ENCODE measurements around the gene MNT. TPM values are rescaled to one million over a fixed set of nuclear protein-coding genes. Genes with fewer than 3 reads are reported as not detected.

MNT gene
- total and polyA plus RNA-seq, 9 of the 15 experiments (the other 6 are each of a cell fraction or from before 2014, with no cell fraction given), result 0.18 to 23.8 (median 5.3) TPM

DNA sequence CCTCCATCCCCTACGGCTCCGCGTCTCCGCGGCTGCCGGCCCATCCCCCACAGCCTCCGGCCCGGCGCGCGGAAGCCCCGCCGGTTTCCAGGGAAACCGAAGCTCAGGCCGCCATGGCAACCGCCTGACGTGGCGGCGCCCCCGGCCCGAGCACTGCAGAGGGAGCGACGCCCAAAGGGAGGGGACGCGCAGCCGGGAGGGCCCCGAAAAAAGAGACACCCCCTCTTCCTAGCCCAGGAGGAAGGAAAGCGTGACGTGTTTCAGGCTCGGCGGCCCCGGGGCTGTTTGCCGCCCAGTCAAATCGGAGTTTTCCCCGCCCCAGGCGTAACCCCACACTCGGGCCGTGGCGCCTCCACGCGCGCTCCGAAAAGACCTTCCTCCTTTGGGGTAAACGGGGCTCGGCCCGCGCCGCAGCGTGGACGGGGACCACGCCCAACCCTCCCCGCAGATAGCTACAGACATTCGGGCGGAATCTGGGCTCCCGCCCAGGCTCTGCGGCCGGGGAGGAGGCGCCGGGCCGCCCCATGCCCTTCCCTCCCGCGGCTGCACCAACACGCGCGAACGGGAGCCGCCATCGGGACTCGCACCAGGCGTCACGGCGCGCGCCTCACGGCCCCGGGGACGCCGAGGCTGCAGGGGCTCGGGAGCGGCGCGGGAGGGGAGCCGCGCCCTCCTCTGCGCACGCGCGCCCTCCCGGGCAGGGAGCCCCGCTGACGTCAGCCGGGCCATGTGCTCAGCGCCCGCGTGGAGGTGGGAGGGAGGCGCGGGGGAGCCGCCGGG lies 7.5 kb downstream of the MNT start (continued):
- TF ChIP-seq KDM5B (IDR thresholded peaks at IDR 0.05; ENCODE audit: insufficient replicate concordance, low read depth, low read length) (no peak), MYNN (IDR thresholded peaks at IDR 0.05) (peak; percentile 95), MYNN (CRISPR knock-in tag; IDR thresholded peaks at IDR 0.05) (no peak), KLF16 (IDR thresholded peaks at IDR 0.05) (0 out of 2 replicates have a peak, but pooled peaks have one; percentile 5), EP300 (IDR thresholded peaks at IDR 0.05; ENCODE audit: low read length) (no peak), LEF1 (IDR thresholded peaks at IDR 0.05) (no peak; the same call in 1 of the 2 replicates), HOXB6 (CRISPR knock-in tag; IDR thresholded peaks at IDR 0.05; ENCODE audit: borderline replicate concordance) (no peak), SAFB (IDR thresholded peaks at IDR 0.05; ENCODE audit: borderline replicate concordance, low read depth, low read length) (peak; percentile 97), HMG20A (CRISPR knock-in tag; conservative IDR thresholded peaks at IDR 0.05) (no peak), HDAC6 (IDR thresholded peaks at IDR 0.05; ENCODE audit: low read depth, low read length) (no peak), NFIC (IDR thresholded peaks at IDR 0.05) (0 out of 2 replicates have a peak, but pooled peaks have one; percentile 5), SMAD2 (IDR thresholded peaks at IDR 0.05; ENCODE audit: low read depth, low read length) (no peak), HNRNPL (IDR thresholded peaks at IDR 0.05; ENCODE audit: low read depth, low read length) (peak; percentile 44; the same call in 1 of the 2 replicates)
- TF ChIP-seq, protein P1, sequence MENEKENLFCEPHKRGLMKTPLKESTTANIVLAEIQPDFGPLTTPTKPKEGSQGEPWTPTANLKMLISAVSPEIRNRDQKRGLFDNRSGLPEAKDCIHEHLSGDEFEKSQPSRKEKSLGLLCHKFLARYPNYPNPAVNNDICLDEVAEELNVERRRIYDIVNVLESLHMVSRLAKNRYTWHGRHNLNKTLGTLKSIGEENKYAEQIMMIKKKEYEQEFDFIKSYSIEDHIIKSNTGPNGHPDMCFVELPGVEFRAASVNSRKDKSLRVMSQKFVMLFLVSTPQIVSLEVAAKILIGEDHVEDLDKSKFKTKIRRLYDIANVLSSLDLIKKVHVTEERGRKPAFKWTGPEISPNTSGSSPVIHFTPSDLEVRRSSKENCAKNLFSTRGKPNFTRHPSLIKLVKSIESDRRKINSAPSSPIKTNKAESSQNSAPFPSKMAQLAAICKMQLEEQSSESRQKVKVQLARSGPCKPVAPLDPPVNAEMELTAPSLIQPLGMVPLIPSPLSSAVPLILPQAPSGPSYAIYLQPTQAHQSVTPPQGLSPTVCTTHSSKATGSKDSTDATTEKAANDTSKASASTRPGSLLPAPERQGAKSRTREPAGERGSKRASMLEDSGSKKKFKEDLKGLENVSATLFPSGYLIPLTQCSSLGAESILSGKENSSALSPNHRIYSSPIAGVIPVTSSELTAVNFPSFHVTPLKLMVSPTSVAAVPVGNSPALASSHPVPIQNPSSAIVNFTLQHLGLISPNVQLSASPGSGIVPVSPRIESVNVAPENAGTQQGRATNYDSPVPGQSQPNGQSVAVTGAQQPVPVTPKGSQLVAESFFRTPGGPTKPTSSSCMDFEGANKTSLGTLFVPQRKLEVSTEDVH (IDR thresholded peaks at IDR 0.05; ENCODE audit: low read depth, partially characterized antibody), result no peak
- TF ChIP-seq, protein P2, sequence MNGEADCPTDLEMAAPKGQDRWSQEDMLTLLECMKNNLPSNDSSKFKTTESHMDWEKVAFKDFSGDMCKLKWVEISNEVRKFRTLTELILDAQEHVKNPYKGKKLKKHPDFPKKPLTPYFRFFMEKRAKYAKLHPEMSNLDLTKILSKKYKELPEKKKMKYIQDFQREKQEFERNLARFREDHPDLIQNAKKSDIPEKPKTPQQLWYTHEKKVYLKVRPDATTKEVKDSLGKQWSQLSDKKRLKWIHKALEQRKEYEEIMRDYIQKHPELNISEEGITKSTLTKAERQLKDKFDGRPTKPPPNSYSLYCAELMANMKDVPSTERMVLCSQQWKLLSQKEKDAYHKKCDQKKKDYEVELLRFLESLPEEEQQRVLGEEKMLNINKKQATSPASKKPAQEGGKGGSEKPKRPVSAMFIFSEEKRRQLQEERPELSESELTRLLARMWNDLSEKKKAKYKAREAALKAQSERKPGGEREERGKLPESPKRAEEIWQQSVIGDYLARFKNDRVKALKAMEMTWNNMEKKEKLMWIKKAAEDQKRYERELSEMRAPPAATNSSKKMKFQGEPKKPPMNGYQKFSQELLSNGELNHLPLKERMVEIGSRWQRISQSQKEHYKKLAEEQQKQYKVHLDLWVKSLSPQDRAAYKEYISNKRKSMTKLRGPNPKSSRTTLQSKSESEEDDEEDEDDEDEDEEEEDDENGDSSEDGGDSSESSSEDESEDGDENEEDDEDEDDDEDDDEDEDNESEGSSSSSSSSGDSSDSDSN (IDR thresholded peaks at IDR 0.05; ENCODE audit: borderline replicate concordance in 1 of 2, low read depth in 2 of 2, low read length in 2 of 2), result no peak
- TF ChIP-seq, protein P3, sequence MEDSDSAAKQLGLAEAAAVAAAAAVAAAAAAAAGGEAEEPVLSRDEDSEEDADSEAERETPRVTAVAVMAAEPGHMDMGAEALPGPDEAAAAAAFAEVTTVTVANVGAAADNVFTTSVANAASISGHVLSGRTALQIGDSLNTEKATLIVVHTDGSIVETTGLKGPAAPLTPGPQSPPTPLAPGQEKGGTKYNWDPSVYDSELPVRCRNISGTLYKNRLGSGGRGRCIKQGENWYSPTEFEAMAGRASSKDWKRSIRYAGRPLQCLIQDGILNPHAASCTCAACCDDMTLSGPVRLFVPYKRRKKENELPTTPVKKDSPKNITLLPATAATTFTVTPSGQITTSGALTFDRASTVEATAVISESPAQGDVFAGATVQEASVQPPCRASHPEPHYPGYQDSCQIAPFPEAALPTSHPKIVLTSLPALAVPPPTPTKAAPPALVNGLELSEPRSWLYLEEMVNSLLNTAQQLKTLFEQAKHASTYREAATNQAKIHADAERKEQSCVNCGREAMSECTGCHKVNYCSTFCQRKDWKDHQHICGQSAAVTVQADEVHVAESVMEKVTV (CRISPR knock-in tag; IDR thresholded peaks at IDR 0.05), result no peak
- TF ChIP-seq, protein P4, sequence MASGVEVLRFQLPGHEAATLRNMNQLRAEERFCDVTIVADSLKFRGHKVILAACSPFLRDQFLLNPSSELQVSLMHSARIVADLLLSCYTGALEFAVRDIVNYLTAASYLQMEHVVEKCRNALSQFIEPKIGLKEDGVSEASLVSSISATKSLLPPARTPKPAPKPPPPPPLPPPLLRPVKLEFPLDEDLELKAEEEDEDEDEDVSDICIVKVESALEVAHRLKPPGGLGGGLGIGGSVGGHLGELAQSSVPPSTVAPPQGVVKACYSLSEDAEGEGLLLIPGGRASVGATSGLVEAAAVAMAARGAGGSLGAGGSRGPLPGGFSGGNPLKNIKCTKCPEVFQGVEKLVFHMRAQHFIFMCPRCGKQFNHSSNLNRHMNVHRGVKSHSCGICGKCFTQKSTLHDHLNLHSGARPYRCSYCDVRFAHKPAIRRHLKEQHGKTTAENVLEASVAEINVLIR (CRISPR knock-in tag; IDR thresholded peaks at IDR 0.05), result peak; percentile 43; the same call in 1 of the 2 replicates
- TF ChIP-seq, protein P5, sequence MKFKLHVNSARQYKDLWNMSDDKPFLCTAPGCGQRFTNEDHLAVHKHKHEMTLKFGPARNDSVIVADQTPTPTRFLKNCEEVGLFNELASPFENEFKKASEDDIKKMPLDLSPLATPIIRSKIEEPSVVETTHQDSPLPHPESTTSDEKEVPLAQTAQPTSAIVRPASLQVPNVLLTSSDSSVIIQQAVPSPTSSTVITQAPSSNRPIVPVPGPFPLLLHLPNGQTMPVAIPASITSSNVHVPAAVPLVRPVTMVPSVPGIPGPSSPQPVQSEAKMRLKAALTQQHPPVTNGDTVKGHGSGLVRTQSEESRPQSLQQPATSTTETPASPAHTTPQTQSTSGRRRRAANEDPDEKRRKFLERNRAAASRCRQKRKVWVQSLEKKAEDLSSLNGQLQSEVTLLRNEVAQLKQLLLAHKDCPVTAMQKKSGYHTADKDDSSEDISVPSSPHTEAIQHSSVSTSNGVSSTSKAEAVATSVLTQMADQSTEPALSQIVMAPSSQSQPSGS (CRISPR knock-in tag; IDR thresholded peaks at IDR 0.05), result 0 out of 2 replicates have a peak, but pooled peaks have one; percentile 37

All from K562 (cell line).